Nephron progenitor cell (in vitro differentiated cells): Measurements from ENCODE around the gene C1orf198.

ENCODE experiments used
- DNase-seq: peaks from one replicate; pipeline ENCODE4 v3.0.0; 2021
- H3K27ac Mint-ChIP-seq: 2 replicates; pipeline ENCODE4 v1.8.0; 2021; ENCODE audit warnings: mild to moderate bottlenecking, moderate library complexity, mixed read lengths
- H3K27me3 Mint-ChIP-seq: 2 replicates; pipeline ENCODE4 v1.8.0; 2021; ENCODE audit warnings: mild to moderate bottlenecking, low read depth, mixed read lengths; ENCODE audit not compliant: poor library complexity
- H3K36me3 Mint-ChIP-seq: 2 replicates; pipeline ENCODE4 v1.8.0; 2021; ENCODE audit warnings: low read depth, mixed read lengths
- H3K4me1 Mint-ChIP-seq: 2 replicates; pipeline ENCODE4 v1.8.0; 2021; ENCODE audit warnings: mixed read lengths
- H3K4me3 Mint-ChIP-seq: 2 replicates; pipeline ENCODE4 v1.8.0; 2021; ENCODE audit warnings: mild to moderate bottlenecking, moderate library complexity, mixed read lengths
- H3K9me3 Mint-ChIP-seq: 2 replicates; pipeline ENCODE4 v1.8.0; 2021; ENCODE audit warnings: mild to moderate bottlenecking, moderate library complexity, mixed read lengths
- CTCF ChIP-seq: fragments of 200-600 bp; sonication (generic); IDR thresholded peaks from 2 replicates; pipeline ENCODE4 v1.5.0; 2021; ENCODE audit warnings: antibody characterized with exemption

The C1orf198 gene

GRCh38 chr1:230796626-230797025 is 71.7 kb downstream of the C1orf198 start:
- Mint-ChIP-seq H3K4me3 (no peak overlapping the region), H3K36me3 (no peaks in the 10 kb centered on the region), H3K4me1 (no peaks in the 10 kb centered on the region), H3K27ac (no peak overlapping the region), H3K27me3 (peaks cover 38% of the 10 kb centered on the region), H3K9me3 (peaks cover 2% of the 10 kb centered on the region)
- no peak for TF ChIP-seq CTCF
- DNase-seq: no peak

GRCh38 chr1:230794871-230795605 is 73.3 kb downstream of the C1orf198 start:
- Mint-ChIP-seq H3K36me3 (no peaks in the 10 kb centered on the region), H3K27ac (no peak overlapping the region), H3K4me1 (no peaks in the 10 kb centered on the region), H3K4me3 (no peak overlapping the region), H3K27me3 (peaks cover 37% of the 10 kb centered on the region), H3K9me3 (no peaks in the 10 kb centered on the region)
- TF ChIP-seq CTCF: no peak
- no peak for DNase-seq

GRCh38 chr1:230794431-230794830 is 73.9 kb downstream of the C1orf198 start:
- peaks cover 36% of the 10 kb centered on the region for H3K27me3 Mint-ChIP-seq
- no peak for DNase-seq
- H3K4me3 Mint-ChIP-seq: no peak overlapping the region
- H3K36me3 Mint-ChIP-seq: no peaks in the 10 kb centered on the region
- no peak for TF ChIP-seq CTCF
- H3K27ac Mint-ChIP-seq: no peak overlapping the region
- H3K4me1 Mint-ChIP-seq: no peaks in the 10 kb centered on the region
- H3K9me3 Mint-ChIP-seq: no peaks in the 10 kb centered on the region

- no peak overlapping the region for H3K27ac Mint-ChIP-seq
- no peak for DNase-seq
- TF ChIP-seq CTCF: no peak
- H3K36me3 Mint-ChIP-seq: no peaks in the 10 kb centered on the region
- H3K9me3 Mint-ChIP-seq: no peaks in the 10 kb centered on the region
- no peaks in the 10 kb centered on the region for H3K4me1 Mint-ChIP-seq
- H3K4me3 Mint-ChIP-seq: no peak overlapping the region
- H3K27me3 Mint-ChIP-seq: peaks cover 33% of the 10 kb centered on the region
Measured at GRCh38 chr1:230793463-230793745, 74.9 kb downstream of the C1orf198 start.

GRCh38 chr1:230792691-230793462 is 75.4 kb downstream of the C1orf198 start:
- Mint-ChIP-seq H3K27me3 (peaks cover 32% of the 10 kb centered on the region), H3K4me3 (no peak overlapping the region), H3K4me1 (no peaks in the 10 kb centered on the region), H3K27ac (no peak overlapping the region), H3K36me3 (no peaks in the 10 kb centered on the region), H3K9me3 (no peaks in the 10 kb centered on the region)
- no peak for TF ChIP-seq CTCF
- no peak for DNase-seq
